ENCODE measurements around the gene CACNA1H.

DNA sequence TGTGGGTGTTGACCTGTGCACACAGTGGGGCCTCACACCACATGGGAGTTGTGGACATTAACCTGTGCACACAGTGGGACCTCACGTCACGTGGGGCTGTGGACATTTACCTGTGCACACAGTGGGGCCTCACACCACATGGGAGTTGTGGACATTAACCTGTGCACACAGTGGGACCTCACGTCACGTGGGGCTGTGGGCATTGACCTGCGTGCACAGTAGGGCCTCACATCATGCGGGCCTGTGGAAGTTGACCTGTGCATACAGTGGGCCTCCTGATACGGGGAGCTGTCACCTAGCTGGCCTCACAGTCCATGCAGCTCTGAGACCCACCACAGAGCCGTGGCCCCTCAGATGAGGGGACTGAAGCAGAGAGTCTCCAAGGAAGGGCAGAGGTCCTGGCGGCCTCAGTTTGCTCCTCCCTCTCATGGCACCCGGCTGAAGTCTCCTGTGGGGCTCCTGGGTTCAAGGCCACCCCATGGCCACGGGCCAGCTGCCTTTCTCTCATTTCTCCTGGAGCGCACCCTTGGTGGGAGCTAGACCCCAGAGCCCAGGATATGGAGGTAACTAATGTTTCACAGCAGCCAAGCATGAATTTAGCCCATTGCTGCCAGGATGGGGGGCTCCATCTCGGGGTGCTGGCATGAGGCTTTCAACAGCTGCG is 21.0 kb downstream of the CACNA1H start:
- TF ChIP-seq, protein P1, sequence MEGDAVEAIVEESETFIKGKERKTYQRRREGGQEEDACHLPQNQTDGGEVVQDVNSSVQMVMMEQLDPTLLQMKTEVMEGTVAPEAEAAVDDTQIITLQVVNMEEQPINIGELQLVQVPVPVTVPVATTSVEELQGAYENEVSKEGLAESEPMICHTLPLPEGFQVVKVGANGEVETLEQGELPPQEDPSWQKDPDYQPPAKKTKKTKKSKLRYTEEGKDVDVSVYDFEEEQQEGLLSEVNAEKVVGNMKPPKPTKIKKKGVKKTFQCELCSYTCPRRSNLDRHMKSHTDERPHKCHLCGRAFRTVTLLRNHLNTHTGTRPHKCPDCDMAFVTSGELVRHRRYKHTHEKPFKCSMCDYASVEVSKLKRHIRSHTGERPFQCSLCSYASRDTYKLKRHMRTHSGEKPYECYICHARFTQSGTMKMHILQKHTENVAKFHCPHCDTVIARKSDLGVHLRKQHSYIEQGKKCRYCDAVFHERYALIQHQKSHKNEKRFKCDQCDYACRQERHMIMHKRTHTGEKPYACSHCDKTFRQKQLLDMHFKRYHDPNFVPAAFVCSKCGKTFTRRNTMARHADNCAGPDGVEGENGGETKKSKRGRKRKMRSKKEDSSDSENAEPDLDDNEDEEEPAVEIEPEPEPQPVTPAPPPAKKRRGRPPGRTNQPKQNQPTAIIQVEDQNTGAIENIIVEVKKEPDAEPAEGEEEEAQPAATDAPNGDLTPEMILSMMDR (IDR thresholded peaks at IDR 0.05), result no peak
- TF ChIP-seq POLR2A (IDR thresholded peaks at IDR 0.05), result no peak

All from uterus (tissue), 2 donors.